AG09309 (cell line): ENCODE data around the gene TMPRSS13.

Source experiments
- DNase-seq: peaks from one replicate; pipeline ENCODE4 v3.0.0-alpha.2; 2010; ENCODE audit warnings: low read depth
- H3K4me3 ChIP-seq: 2 replicates; pipeline ENCODE4 v1.5.1; 2011; ENCODE audit warnings: mild to moderate bottlenecking, low read depth, low read length, moderate library complexity; ENCODE audit not compliant: control insufficient read depth
- TF ChIP-seq, protein P1 (sequence below): IDR thresholded peaks from 2 replicates; pipeline ENCODE4 v1.5.1; 2011; ENCODE audit warnings: mild to moderate bottlenecking, low read depth, low read length, inconsistent platforms; ENCODE audit not compliant: insufficient read depth, control insufficient read depth; ENCODE audit errors: missing control alignments

The TMPRSS13 gene

DNA sequence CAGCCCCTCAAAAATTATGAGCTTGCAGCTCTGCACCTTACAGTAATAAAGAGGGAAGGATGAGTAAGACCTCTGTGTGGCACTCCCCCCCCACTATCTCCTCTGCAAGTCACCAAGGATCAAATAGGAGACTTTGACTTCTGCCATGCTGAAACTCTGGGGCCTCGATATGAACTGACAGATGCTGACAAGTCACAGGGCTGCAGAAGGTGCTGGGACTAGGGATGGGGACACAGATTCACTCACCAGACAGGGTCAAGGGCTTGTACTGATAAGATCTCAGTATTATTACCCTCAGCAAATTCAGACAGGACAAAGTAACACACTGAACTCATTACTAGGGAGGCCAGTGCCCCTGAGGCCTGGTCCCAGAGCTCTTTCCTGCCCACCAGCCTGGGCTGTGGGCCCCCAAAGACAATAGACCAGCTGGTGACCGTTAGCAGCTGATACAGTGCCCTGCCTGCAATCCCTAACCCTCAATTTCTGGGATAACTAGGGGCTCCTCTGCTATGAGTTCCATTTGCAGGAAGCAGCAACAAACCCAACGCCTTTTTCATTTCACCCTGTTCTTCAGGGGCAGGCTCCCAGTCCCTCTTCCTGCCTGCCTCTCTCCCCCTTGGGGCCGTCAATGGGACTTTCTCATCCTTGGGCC, 20.1 kb downstream of the TMPRSS13 start:
- DNase-seq = no peak
- TF ChIP-seq, protein P1, sequence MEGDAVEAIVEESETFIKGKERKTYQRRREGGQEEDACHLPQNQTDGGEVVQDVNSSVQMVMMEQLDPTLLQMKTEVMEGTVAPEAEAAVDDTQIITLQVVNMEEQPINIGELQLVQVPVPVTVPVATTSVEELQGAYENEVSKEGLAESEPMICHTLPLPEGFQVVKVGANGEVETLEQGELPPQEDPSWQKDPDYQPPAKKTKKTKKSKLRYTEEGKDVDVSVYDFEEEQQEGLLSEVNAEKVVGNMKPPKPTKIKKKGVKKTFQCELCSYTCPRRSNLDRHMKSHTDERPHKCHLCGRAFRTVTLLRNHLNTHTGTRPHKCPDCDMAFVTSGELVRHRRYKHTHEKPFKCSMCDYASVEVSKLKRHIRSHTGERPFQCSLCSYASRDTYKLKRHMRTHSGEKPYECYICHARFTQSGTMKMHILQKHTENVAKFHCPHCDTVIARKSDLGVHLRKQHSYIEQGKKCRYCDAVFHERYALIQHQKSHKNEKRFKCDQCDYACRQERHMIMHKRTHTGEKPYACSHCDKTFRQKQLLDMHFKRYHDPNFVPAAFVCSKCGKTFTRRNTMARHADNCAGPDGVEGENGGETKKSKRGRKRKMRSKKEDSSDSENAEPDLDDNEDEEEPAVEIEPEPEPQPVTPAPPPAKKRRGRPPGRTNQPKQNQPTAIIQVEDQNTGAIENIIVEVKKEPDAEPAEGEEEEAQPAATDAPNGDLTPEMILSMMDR = no peak
- no peak overlapping the region for H3K4me3 ChIP-seq

DNA sequence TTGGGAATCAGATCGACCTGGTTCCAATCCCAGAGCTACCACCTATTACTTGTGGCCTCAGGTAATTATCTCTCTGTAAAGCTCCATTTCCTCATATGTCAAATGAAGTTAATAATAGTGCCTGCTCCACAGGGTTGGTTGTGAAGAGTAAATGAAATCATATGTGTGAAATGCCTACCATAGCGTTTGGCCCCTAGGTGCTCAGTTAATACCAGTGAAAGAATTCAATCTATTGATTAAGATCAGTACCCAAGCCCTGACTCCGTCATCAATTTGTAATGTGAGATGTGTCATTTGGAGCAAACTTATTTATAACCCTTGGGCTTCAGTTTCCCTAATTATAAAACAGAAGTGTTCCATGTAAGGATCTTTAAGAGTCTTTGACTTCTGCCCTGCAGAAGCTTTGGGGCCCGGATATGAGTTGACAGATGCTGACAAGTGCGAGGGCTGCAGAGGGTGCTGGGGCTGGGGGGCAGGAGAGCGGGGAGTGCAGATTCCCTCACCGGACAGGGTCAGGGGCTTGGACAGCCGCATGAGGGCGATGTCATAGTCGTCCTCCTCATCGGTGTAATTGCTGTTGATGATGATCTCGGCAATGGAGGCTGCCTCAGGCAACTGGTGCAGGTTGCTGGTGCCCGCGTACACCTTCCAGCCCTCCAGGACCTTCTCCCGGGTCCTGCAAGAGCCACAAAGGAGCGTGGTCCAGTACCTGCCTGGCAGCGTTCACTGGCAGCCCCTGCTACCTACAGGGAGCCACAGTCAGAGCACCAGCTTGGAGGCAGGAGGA, 20.9 kb downstream of the TMPRSS13 start:
- no peak overlapping the region for H3K4me3 ChIP-seq
- TF ChIP-seq, protein P1 = no peak
- no peak for DNase-seq

DNA sequence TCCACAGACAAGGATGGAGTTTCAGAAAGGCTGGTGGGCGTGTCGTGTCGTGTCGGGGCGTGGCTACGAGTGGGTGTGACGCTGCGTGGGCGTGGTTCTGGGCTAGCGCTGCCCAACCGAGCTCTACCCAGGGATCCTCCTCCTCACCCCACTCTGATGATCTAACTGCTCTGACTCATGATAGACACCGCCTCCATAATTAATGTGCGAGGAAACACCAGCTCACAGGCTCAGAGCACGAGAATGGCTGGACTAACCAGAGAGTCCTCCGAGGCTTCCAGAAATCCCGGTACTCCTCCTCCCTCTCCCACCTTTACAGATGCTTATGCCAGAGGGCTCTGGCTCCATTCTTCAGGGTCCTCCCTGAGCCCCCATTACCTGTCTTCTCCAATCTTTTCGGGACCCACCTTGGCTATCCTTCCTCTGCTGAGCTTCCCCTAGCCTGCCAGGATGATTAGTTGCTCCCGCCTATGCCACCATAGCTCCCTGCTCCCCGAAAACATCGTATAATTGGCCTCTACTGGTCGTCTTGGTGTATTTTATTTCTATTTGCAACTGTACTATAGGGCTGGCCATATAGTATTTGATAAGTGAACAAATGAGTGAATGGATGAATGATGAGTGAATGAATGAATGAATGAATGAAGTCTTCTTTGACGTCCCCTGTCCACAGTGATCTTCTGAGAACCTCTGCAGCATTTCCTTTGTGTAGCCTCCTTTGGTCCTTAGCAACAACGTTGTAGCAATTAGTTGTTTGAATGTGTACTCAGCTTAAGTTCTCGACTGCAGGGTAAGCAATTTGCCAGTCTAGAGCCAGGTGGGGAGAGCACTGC, 21.7 kb downstream of the TMPRSS13 start:
- TF ChIP-seq, protein P1 = no peak
- peak; percentile 16 for DNase-seq
- H3K4me3 ChIP-seq = no peak overlapping the region

DNA sequence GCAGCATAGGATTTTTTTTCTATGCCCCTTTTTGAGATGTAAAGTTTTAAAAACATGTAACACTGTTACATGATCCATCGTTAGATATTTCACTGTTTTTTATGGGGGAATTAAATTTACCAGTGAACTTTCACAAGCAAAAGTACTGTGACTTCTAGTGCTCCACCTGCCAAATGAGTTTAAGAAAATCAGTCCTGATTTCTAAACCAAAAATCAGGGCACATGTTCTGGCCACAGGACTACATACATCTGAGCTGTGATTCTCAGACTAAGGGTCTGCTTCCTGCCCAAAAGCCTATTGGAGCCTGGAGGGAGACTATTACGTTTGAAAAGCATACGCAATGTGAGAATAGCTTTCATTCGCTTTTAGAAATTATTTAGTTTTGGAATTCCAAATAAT, 22.5 kb downstream of the TMPRSS13 start:
- H3K4me3 ChIP-seq = no peak overlapping the region
- TF ChIP-seq, protein P1 = no peak
- DNase-seq = no peak

DNA sequence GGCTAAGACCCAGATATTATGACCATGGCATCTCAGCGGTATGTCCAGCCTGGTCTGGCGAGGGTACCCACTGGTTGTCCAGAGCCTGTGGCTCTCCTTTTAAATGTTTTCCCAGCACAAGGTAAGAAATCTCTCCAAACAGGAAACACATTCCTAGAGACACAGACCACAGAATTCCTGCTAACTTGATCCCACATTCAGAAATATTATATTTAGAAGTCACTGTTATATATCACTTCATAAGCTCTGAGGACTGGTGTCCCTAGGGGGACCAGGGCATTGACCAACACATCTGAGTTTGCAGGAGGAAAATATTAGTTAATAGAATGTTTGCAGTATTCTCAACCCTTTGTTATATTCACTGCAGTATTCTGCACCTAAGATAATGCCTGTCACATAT, 23.1 kb downstream of the TMPRSS13 start:
- DNase-seq = no peak
- TF ChIP-seq, protein P1 = no peak
- H3K4me3 ChIP-seq = no peak overlapping the region

DNA sequence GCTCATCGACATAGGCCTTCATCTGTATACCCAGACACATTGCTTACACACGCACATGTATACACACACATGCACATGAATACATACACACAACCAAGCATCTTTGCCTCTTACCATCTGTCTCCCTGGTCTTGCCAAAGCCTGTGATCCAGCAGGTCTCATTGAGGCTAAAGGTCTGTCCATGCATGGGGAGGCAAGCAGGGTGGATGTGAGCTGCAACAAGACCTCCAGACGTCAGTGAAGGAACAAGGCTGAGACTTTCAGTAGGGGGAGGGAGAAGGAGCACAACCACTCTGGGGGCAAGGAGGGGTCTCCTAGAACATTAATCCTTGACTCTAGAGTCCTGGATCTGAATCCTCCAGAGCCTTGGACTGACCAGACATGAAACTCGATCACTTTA, 23.7 kb downstream of the TMPRSS13 start:
- DNase-seq = no peak
- TF ChIP-seq, protein P1 = no peak
- no peak overlapping the region for H3K4me3 ChIP-seq
